Endothelial cell of hepatic sinusoid (primary cell): ENCODE measurements around the gene ADRA1B.
"Not testable (repeated sequence)": the region's sequence is repeated elsewhere in the genome, so short reads cannot be mapped to it uniquely, and the experiment has no call there.

Source experiments
- in situ Hi-C: cut with HindIII; loops from 2 replicates; pipeline ENCODE4 v1.10.0; 2017; ENCODE audit warnings: low sequenced_read_pairs

Gene ADRA1B

GRCh38 chr5:159965031-159965837 lies 49.0 kb downstream of the ADRA1B start:
- in situ Hi-C loops, result no loop called here

- in situ Hi-C loops, result not testable (repeated sequence)
These were observed 49.5 kb downstream of the ADRA1B start for GRCh38 chr5:159965838-159966128.

- in situ Hi-C loops, result no loop called here
These were observed 53.7 kb downstream of the ADRA1B start for GRCh38 chr5:159969966-159970365.

- in situ Hi-C loops, result no loop called here
These were observed 54.8 kb downstream of the ADRA1B start for GRCh38 chr5:159971038-159971437.

GRCh38 chr5:159971514-159971913 lies 55.2 kb downstream of the ADRA1B start:
- in situ Hi-C loops, result no loop called here

- in situ Hi-C loops, result no loop called here
These were observed 55.7 kb downstream of the ADRA1B start for GRCh38 chr5:159971931-159972461.

GRCh38 chr5:159972538-159973362 lies 56.5 kb downstream of the ADRA1B start:
- in situ Hi-C loops, result no loop called here

- in situ Hi-C loops, result no loop called here
These were observed 59.3 kb downstream of the ADRA1B start for GRCh38 chr5:159975462-159976019.

- in situ Hi-C loops, result no loop called here
These were observed 60.6 kb downstream of the ADRA1B start for GRCh38 chr5:159976921-159977320.

GRCh38 chr5:159978358-159978757 lies 62.1 kb downstream of the ADRA1B start:
- in situ Hi-C loops, result no loop called here

- in situ Hi-C loops, result no loop called here
These were observed 66.3 kb downstream of the ADRA1B start for GRCh38 chr5:159982421-159983173.

- in situ Hi-C loops, result no loop called here
These were observed 70.9 kb downstream of the ADRA1B start for GRCh38 chr5:159987031-159987674.

- in situ Hi-C loops, result no loop called here
These were observed 74.2 kb downstream of the ADRA1B start for GRCh38 chr5:159990506-159990905.

GRCh38 chr5:159992566-159992965 lies 76.3 kb downstream of the ADRA1B start:
- in situ Hi-C loops, result no loop called here

- in situ Hi-C loops, result no loop called here
These were observed 76.9 kb downstream of the ADRA1B start for GRCh38 chr5:159993194-159993593.

- in situ Hi-C loops, result no loop called here
These were observed 79.6 kb downstream of the ADRA1B start for GRCh38 chr5:159995907-159996306.

GRCh38 chr5:160001457-160001856 lies 85.2 kb downstream of the ADRA1B start:
- in situ Hi-C loops, result no loop called here

GRCh38 chr5:160007514-160007913 lies 91.2 kb downstream of the ADRA1B start:
- in situ Hi-C loops, result no loop called here

- in situ Hi-C loops, result not testable (repeated sequence)
These were observed 92.2 kb downstream of the ADRA1B start for GRCh38 chr5:160008529-160008876.

- in situ Hi-C loops, result no loop called here
These were observed 92.8 kb downstream of the ADRA1B start, which contains the start of gene TTC1 for GRCh38 chr5:160008877-160009590. TTC1 (plus strand) TSS chr5:160009139; CDS start chr5:160010529, 1,390 bp downstream.
